ENCODE results near the gene COMMD1. TPM values are rescaled to one million over a fixed set of nuclear protein-coding genes. Genes with fewer than 3 reads are reported as not detected.

The COMMD1 gene
- total RNA-seq, 1 donor from 2014 or later, result 39.7 TPM

DNA sequence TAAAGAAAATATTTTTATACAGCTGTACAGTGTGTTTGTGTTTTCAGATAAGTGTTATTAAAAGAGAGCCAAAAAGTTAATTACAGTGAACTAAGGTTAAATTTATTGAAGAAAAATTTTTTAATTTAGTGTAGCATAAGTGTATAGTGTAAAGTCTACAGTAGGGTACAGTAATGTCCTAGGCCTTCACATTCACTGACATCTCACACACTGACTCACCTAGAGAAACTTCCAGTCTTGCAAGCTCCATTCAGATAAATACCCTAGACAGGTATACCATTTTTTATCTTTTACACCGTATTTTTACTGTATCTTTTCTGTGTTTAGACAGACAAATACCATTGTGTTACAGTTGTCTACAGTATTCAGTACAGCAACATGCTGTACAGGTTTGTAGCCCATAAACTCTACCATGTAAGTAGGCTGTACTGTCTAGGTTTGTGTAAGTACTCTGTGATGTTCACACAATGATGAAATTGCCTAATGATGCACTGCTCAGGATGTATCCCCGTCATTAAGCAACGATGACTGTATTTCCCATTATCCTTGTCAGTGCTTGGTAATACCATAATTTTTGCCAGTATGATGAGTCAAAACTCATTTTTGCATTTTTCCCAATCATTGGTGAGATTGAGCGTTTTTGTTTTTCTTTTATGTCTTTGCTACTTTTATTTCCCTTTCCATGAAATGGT lies 242.3 kb downstream of the COMMD1 start:
- Mint-ChIP-seq H3K9me3 (ENCODE audit: unreplicated experiment) (no peaks in the 10 kb centered on the region), H3K4me3 (ENCODE audit: unreplicated experiment) (no peak overlapping the region), H3K36me3 (ENCODE audit: unreplicated experiment) (peaks cover 4% of the 10 kb centered on the region), H3K27ac (ENCODE audit: unreplicated experiment) (no peak overlapping the region), H3K27me3 (ENCODE audit: unreplicated experiment) (no peaks in the 10 kb centered on the region), H3K4me1 (ENCODE audit: unreplicated experiment) (peaks cover 4% of the 10 kb centered on the region)
- TF ChIP-seq, protein P1, sequence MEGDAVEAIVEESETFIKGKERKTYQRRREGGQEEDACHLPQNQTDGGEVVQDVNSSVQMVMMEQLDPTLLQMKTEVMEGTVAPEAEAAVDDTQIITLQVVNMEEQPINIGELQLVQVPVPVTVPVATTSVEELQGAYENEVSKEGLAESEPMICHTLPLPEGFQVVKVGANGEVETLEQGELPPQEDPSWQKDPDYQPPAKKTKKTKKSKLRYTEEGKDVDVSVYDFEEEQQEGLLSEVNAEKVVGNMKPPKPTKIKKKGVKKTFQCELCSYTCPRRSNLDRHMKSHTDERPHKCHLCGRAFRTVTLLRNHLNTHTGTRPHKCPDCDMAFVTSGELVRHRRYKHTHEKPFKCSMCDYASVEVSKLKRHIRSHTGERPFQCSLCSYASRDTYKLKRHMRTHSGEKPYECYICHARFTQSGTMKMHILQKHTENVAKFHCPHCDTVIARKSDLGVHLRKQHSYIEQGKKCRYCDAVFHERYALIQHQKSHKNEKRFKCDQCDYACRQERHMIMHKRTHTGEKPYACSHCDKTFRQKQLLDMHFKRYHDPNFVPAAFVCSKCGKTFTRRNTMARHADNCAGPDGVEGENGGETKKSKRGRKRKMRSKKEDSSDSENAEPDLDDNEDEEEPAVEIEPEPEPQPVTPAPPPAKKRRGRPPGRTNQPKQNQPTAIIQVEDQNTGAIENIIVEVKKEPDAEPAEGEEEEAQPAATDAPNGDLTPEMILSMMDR (IDR thresholded peaks at IDR 0.05), result no peak
- DNase-seq (ENCODE audit: extremely low spot score, unreplicated experiment), result no peak

GRCh38 chr2:62149708-62150107 lies 244.2 kb downstream of the COMMD1 start:
- Mint-ChIP-seq H3K4me1 (ENCODE audit: unreplicated experiment) (peaks cover 4% of the 10 kb centered on the region), H3K27me3 (ENCODE audit: unreplicated experiment) (no peaks in the 10 kb centered on the region), H3K9me3 (ENCODE audit: unreplicated experiment) (no peaks in the 10 kb centered on the region), H3K27ac (ENCODE audit: unreplicated experiment) (no peak overlapping the region), H3K4me3 (ENCODE audit: unreplicated experiment) (no peak overlapping the region), H3K36me3 (ENCODE audit: unreplicated experiment) (peaks cover 4% of the 10 kb centered on the region)
- DNase-seq (ENCODE audit: extremely low spot score, unreplicated experiment), result no peak
- TF ChIP-seq, protein P1 (IDR thresholded peaks at IDR 0.05), result no peak

DNA sequence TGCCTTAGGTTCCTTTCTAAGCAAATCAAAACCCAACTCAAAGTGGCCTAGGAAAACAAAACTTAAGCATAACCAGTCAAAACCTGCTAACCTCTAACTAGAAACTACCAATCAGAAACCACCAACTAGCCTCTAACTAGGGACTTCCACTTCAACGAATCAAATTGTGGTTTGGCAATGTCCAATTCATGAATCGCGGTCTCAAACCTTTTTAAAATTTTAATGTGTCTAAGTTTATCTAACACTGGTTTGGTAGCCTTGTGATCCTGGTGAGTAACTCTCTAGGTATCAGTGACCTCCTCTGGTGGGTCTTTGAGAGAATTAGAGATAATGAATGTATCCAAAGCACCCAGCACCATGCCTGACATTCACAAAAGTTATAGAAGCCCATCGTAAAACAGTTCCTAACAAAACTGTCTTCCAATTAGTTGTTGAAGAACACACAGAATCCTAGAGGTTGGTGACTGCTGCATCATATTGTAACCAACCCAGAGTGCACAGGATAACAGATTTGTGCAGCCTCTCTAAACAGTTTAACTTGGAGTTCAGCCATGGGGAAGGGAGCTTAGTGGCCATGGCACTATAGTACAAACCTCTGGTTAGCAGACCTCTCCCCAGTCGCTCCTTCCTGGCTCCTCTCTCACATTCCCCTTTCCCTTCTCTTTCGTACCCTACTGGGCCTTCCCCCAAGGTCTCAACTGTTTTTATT lies 245.3 kb downstream of the COMMD1 start:
- TF ChIP-seq, protein P1 (IDR thresholded peaks at IDR 0.05), result no peak

GRCh38 chr2:62151306-62151638 lies 245.8 kb downstream of the COMMD1 start:
- no peak overlapping the region for H3K4me3 Mint-ChIP-seq (ENCODE audit: unreplicated experiment)
- no peak overlapping the region for H3K27ac Mint-ChIP-seq (ENCODE audit: unreplicated experiment)
- no peak for DNase-seq (ENCODE audit: extremely low spot score, unreplicated experiment)
- H3K36me3 Mint-ChIP-seq (ENCODE audit: unreplicated experiment), result peaks cover 5% of the 10 kb centered on the region
- no peaks in the 10 kb centered on the region for H3K27me3 Mint-ChIP-seq (ENCODE audit: unreplicated experiment)
- H3K9me3 Mint-ChIP-seq (ENCODE audit: unreplicated experiment), result no peaks in the 10 kb centered on the region
- peaks cover 4% of the 10 kb centered on the region for H3K4me1 Mint-ChIP-seq (ENCODE audit: unreplicated experiment)
- TF ChIP-seq, protein P1 (IDR thresholded peaks at IDR 0.05), result no peak

More for the DNA sequence above, 245.3 kb downstream of the COMMD1 start:
- no peak overlapping the region for H3K27ac Mint-ChIP-seq (ENCODE audit: unreplicated experiment)
- no peak for DNase-seq (ENCODE audit: extremely low spot score, unreplicated experiment)
- peaks cover 4% of the 10 kb centered on the region for H3K4me1 Mint-ChIP-seq (ENCODE audit: unreplicated experiment)
- H3K9me3 Mint-ChIP-seq (ENCODE audit: unreplicated experiment), result no peaks in the 10 kb centered on the region
- no peak overlapping the region for H3K4me3 Mint-ChIP-seq (ENCODE audit: unreplicated experiment)
- peaks cover 4% of the 10 kb centered on the region for H3K36me3 Mint-ChIP-seq (ENCODE audit: unreplicated experiment)
- H3K27me3 Mint-ChIP-seq (ENCODE audit: unreplicated experiment), result no peaks in the 10 kb centered on the region

GRCh38 chr2:62152000-62152399 lies 246.5 kb downstream of the COMMD1 start:
- Mint-ChIP-seq H3K27me3 (ENCODE audit: unreplicated experiment) (no peaks in the 10 kb centered on the region), H3K9me3 (ENCODE audit: unreplicated experiment) (no peaks in the 10 kb centered on the region), H3K27ac (ENCODE audit: unreplicated experiment) (no peak overlapping the region), H3K4me1 (ENCODE audit: unreplicated experiment) (peaks cover 4% of the 10 kb centered on the region), H3K36me3 (ENCODE audit: unreplicated experiment) (peaks cover 5% of the 10 kb centered on the region), H3K4me3 (ENCODE audit: unreplicated experiment) (no peak overlapping the region)
- TF ChIP-seq, protein P1 (IDR thresholded peaks at IDR 0.05), result no peak
- DNase-seq (ENCODE audit: extremely low spot score, unreplicated experiment), result no peak

Data from osteocyte (in vitro differentiated cells).